EL (cell line): ENCODE measurements around the gene DLG2.

Source experiments
- DNase-seq: peaks from one replicate; pipeline ENCODE4 v3.0.0-alpha.2; 2016

The DLG2 gene

DNA sequence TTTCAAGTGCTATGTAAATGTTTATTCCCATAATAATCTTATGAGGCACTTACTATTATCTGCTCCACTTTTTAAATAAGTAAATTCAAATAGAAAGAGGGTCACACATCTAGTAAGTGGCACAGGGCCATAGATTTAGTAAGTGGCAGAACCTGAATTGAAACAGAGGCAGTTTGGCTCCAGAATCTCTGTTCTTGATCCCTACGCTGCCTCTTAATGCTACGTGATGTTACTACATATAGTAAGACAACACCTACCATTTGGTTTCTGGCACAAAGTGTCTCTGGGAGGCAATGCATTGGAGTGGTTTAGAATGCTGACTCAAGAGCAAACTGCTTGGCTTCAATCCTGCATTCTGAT is 1018.3 kb downstream of the DLG2 start:
- DNase-seq = no peak

DNA sequence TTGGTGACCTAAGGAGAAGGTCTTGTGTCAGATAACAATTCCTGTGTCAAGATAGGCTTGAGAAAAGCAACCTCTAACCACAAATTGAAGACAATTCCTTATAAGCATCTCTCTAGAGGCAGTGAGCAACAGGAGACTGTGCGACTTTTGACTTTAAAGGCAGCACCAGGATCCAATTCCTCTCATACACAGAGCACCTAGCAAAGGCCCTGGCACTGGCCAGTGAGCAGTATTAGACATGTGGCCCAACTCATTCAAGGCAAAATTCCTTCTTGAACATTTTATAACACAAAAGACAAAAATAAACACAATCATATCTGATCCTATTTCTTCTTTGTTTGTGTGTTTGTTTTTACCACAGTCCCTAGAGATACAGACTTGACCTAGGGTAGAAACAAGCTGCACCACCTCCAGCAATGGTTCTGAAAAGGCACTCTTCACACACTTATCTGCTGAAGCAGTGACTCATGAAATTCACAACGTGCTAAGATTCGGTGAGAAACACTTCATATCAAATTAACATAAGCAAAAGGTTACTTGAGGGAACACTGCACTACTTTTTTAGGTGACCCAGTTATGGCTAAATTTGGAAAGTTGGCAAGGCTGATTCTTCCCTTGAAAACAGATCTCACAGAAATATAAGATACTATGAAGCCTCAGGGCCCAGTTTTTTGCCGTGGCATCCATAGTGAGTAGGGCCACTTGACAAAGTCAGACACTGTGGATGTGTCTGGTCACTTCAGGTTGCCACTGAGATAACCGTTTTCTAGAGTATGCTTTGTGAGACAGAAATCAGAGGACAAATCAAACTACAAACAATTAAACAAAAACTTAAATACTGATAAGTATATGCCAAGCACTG is 1018.9 kb downstream of the DLG2 start:
- no peak for DNase-seq

GRCh38 chr11:84594602-84595001 is 1032.5 kb downstream of the DLG2 start:
- no peak for DNase-seq

GRCh38 chr11:84590106-84590505 is 1037.0 kb downstream of the DLG2 start:
- no peak for DNase-seq

GRCh38 chr11:84588131-84588829 is 1038.9 kb downstream of the DLG2 start:
- DNase-seq = no peak

- DNase-seq = no peak
Measured at GRCh38 chr11:84583106-84583505, 1044.0 kb downstream of the DLG2 start.

- no peak for DNase-seq
Measured at GRCh38 chr11:84581083-84581482, 1046.1 kb downstream of the DLG2 start.

DNA sequence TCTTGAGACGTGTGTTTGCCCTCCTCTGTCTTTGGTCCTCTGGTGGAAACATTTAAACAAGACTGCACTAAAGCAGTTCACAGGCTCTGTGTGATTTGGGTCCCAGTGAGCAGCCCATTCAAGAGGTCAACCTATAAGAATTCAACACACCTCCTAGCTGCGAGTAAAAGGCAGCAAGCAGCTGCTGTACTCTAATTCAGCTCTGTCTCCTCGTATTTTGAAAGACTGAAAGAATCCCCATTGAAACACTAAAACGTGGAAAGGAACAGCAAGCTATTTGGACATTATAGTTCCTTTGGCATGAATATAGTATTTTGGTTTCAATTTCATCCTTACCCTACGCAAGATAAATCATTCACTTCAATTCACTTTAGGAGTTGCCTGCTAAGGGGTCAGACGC is 1046.7 kb downstream of the DLG2 start:
- DNase-seq = no peak

GRCh38 chr11:84573868-84574267 is 1053.3 kb downstream of the DLG2 start:
- no peak for DNase-seq

DNA sequence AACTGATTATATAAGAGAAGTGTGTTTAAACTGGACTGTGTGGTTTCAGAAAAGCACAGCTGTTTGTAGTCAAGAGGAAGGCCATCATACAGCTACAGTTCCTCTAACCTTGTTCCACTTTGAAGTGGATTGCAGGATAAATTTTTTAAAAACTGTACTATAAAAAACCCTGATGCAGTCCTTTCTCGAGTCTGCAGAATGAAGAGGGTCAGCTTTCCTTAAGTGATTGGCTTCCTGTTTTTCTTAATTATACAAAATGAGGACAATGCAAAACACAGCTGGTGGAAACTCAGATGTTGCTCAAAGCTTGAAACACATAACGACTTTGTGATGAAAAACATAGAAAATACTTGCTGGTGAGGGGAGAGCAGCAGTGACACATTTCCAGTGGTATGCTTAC is 1060.5 kb downstream of the DLG2 start:
- no peak for DNase-seq

DNA sequence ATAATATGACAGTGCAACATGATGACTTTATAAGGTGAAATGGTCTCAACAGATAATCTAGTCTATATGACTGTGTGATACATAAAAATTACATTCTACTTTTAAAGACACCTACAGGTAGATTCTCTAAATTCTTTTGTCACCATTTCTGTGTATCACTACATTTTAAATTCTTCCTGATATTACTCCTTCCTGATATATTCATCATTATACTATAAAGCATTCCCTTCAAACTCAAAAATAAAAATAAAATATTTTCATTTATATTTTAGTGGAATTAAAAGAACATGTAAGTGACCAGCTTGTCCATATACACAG is 1062.3 kb downstream of the DLG2 start:
- no peak for DNase-seq

DNA sequence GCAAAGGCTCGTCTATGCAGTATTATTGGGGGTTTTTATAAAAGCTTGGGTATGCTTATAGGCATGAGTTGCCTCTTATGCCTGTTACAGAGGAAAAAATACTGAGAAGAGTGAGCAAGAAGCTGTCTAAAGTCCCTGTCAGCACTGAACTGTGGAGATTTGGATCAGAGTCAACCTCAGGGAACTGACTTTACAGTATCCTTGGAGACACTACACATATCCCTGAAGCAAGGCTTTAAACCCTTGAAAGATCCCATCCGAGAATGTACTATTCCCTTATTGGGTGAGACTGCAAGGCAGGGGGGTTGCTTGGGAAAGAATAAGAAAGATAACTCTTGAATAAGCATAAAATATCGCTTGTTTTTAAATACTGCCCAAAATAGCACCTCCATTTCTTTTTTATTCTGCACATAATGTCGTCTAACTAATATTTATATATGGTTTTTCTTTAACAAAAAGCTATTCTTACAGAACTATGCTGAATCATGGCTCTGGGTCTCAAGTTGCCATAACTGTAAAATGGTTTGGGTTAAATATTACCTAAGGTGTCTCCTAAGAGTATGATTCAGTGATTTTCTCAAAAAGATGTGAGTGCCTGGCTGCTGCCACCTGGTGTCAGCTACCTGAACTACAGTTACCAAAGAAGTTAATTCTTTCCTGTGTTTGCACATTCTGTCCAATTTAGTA is 1062.8 kb downstream of the DLG2 start:
- DNase-seq = peak; percentile 28

DNA sequence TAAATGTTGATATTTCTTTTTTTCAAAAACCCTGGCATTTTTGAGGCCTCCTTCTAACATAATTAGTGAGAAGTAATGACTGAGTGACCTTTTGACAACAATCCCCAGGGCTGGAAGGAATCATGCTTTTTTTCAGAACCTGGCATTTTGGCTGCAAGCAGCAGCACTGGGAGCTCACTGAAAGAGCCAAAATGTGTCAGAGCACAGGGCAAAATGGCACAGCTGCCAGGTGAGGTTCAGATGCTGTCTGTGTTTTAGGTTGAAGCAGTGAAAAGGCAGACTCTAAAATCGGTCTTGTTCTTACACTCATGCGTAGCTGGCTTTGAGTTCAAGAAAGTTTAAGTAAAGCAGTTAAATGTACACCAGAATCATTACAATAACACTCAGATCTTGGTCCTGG is 1063.8 kb downstream of the DLG2 start:
- no peak for DNase-seq

DNA sequence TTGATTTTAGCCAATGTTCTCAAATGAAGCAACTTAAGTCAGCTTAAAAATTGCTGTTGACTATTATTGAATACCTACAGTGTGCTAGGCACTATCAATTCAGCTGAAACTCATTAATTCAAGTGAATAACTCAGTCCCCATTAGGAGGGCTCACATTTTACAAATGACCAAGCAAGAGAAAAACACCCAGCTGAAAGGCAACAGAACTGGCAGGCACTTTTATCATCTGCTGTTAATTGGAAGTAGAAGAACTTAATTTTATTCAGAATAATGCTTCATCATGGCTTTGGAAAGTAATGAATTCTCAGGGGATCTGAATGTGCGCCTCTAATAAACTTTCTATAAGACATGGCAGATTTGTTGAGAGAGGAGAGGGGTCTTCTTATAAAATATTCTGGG is 1066.9 kb downstream of the DLG2 start:
- DNase-seq = no peak

GRCh38 chr11:84558085-84558905 is 1068.8 kb downstream of the DLG2 start:
- peak; percentile 36 for DNase-seq

DNA sequence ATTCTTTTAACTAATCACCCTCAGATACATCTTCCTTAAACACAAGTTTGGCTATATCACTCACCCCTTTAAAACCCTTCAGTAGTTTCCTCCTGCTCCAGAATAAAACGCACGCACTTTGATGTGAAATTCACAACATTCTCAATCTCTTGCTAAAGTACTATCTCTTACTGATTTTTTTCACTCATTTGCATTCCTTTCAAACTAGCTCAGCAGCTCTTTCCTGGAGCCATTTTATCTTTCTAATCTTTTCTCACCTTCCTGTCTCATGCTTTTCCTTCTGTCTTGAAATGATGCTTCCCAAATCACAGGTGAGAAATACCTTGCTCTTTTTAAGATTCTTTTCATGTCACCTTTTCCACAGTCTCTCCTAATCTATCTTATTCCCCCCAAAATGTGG is 1074.4 kb downstream of the DLG2 start:
- DNase-seq = no peak

DNA sequence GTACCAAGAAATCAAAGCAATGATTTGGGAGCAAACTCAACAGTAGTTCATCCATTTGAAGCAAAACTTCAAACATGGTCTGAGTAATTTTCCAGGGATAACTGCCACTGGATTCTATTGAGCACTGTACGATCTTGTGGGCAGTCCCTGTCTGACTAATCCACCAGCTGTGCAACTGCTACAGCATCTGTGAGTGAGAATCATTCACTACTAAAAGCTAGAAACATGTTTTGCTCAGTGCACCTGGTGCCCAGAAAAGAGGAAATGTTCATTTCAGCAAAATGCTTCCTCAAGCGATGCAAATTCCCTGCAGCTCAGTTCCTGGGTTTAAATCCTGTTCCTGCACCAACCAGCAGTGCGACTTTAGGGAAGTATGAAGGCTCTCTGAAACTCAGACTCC is 1077.9 kb downstream of the DLG2 start:
- no peak for DNase-seq

- no peak for DNase-seq
Measured at GRCh38 chr11:84544566-84544965, 1082.6 kb downstream of the DLG2 start.

DNA sequence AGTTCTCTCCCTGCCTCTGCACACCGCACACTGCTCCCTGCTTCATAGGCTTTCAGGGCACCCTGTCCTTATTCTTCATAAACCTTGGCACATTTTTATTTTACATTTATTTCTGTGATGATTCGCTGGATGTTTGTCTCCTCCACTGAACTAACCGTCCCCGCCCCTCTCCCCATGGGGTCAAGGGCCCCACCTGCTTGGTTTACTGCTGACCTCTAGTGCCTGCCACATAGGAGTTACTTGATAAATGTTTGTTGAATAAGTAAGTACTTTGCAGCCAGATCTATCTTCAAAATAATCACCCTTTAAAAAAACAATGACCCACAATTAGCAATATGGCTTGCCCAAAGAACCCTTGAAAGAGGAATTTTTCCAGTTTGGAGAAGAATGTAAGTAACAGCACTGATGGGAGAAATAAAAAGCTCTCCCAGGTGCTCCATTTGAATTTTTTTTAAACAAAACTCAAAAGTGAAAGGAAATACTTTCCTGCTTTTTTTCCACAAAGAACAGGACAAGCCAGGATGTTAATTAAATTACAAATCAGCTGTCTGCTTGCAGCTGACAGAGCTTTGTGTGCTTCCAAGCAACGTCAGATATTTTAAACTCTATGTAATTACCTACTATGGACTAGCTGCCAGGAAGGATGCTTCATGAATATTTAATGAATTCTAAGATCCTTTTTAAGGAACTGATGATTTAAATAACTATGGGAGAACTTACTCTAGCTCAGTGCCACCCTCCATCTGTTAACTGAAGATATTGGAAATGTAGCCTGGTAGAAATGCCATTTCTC is 1083.6 kb downstream of the DLG2 start:
- no peak for DNase-seq

- DNase-seq = no peak
Measured at GRCh38 chr11:84541731-84542340, 1085.3 kb downstream of the DLG2 start.

DNA sequence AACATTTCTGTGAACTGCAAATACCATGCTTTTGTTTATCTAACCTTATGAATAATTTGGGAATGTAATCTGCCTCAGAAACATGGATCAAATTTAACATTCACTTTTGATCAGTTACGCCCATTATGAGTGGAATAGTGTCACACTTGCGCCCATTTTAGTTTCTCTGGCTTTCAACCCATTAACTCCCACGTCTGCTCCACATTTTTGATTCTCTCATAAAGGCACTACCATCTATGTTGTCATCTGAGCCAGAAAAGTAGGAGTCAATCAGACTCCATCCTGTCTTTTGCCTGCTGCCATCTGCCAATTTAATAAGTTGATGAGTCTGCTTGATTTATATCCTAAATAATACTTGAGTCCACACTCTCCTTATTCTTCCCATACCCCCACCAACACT is 1090.7 kb downstream of the DLG2 start:
- DNase-seq = no peak

- no peak for DNase-seq
Measured at GRCh38 chr11:84532364-84532763, 1094.8 kb downstream of the DLG2 start.
